ENCODE data around the gene ZNF821.

Gene ZNF821

GRCh38 chr16:71904239-71904638 lies 20.3 kb upstream of the ZNF821 start:
- ChIA-PET POLR2A (no interaction called here), CTCF (interaction anchor here (1.1 to 7.7 kb wide), 5 partner anchors 9 to 57 kb away, joined by 3 to 58 read pairs (median 7); partner anchors contain the start of gene ZNF821)
- DNase-seq (ENCODE audit: extremely low spot score), result no peak
- TF ChIP-seq CTCF (IDR thresholded peaks at IDR 0.05; ENCODE audit: control extremely low read depth, extremely low read depth, low read depth, missing control alignments), result no peak

GRCh38 chr16:71903608-71904007 lies 19.6 kb upstream of the ZNF821 start:
- ChIA-PET CTCF (interaction anchor here (1.0 to 7.7 kb wide), 6 partner anchors 10 to 58 kb away, joined by 3 to 58 read pairs (median 6); partner anchors contain the start of gene ZNF821), POLR2A (no interaction called here)
- no peak for TF ChIP-seq CTCF (IDR thresholded peaks at IDR 0.05; ENCODE audit: control extremely low read depth, extremely low read depth, low read depth, missing control alignments)
- DNase-seq (ENCODE audit: extremely low spot score), result no peak

- no peak for TF ChIP-seq CTCF (IDR thresholded peaks at IDR 0.05; ENCODE audit: control extremely low read depth, extremely low read depth, low read depth, missing control alignments)
- ChIA-PET CTCF (interaction anchor here (1.0 to 7.7 kb wide), 8 partner anchors 10 to 59 kb away, joined by 3 to 58 read pairs (median 4); partner anchors contain the start of gene ZNF821), POLR2A (no interaction called here)
- no peak for DNase-seq (ENCODE audit: extremely low spot score)
These were observed 18.8 kb upstream of the ZNF821 start for GRCh38 chr16:71902656-71903365.

GRCh38 chr16:71899171-71899570 lies 15.2 kb upstream of the ZNF821 start:
- ChIA-PET POLR2A (interaction anchor here (0.7 to 1.2 kb wide), 2 partner anchors 17 to 28 kb away, joined by 4 to 5 read pairs; no protein-coding TSS in a partner anchor), CTCF (interaction anchor here (1.2 to 7.7 kb wide), 3 partner anchors 10 to 19 kb away, joined by 3 to 58 read pairs (median 14); partner anchors contain the start of gene ZNF821)
- no peak for DNase-seq (ENCODE audit: extremely low spot score)
- no peak for TF ChIP-seq CTCF (IDR thresholded peaks at IDR 0.05; ENCODE audit: control extremely low read depth, extremely low read depth, low read depth, missing control alignments)

- POLR2A ChIA-PET, result interaction anchor here (0.6 to 0.7 kb wide), 3 partner anchors 12 to 1096 kb away, joined by 3 to 4 read pairs (median 4); no protein-coding TSS in a partner anchor
- DNase-seq (ENCODE audit: extremely low spot score), result no peak
- CTCF ChIA-PET, result interaction anchor here (1.2 to 7.9 kb wide), 4 partner anchors 9 to 285 kb away, joined by 3 to 76 read pairs (median 8); partner anchors contain the start of gene ZNF821
- TF ChIP-seq CTCF (IDR thresholded peaks at IDR 0.05; ENCODE audit: control extremely low read depth, extremely low read depth, low read depth, missing control alignments), result no peak
These were observed 12.9 kb upstream of the ZNF821 start for GRCh38 chr16:71896764-71897368.

- CTCF ChIA-PET, result interaction anchor here (1.6 to 7.9 kb wide), 2 partner anchors 10 to 12 kb away, joined by 3 to 76 read pairs; partner anchors contain the start of gene ZNF821
- peak; percentile 38 for DNase-seq (ENCODE audit: extremely low spot score)
- POLR2A ChIA-PET, result interaction anchor here (0.7 kb wide), 1 partner anchor 11 kb away, joined by 3 read pairs; no protein-coding TSS in a partner anchor
- no peak for TF ChIP-seq CTCF (IDR thresholded peaks at IDR 0.05; ENCODE audit: control extremely low read depth, extremely low read depth, low read depth, missing control alignments)
These were observed 11.8 kb upstream of the ZNF821 start for GRCh38 chr16:71895679-71896365.
